GM19452 (cell line): ENCODE results near the gene OR8D1.
"Not testable (repeated sequence)": the region's sequence is repeated elsewhere in the genome, so short reads cannot be mapped to it uniquely, and the experiment has no call there.

Experiments
- ATAC-seq: cut with Tn5 transposase; IDR thresholded peaks from one replicate; pipeline ENCODE4 v1.9.1; 2021; ENCODE audit not compliant: unreplicated experiment

Gene OR8D1

DNA sequence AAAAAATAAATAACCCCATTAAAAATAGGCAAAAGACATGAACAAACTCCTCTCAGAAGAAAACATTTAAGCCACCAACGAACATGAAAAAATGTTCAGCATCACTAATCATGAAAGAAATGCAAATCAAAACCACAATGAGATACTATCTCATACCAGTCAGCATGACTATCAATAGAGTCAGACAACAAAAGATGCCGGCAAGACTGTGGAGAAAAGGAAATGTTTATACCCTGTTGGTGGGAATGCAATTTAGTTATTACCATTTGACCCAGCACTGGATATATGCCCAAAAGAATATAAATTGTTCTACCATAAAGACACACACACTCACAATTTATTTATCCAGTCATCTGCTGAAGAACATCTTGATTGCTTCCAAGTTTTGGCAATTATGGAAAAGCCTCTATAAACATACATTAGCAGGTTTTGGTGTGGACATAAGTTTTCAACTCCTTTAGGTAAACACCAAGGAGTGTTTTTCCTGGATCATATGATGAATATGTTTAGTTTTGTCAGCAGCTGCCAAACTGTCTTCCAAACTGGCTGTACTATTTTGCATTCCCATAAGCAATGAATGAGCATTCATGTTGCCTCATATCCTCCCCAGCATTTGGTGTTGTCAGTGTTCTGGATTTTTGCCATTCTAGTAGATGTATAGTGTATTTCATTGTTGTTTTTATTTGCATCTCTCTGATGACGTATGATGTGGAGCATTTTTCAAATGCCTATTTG is 28.0 kb downstream of the OR8D1 start:
- no peak for ATAC-seq

DNA sequence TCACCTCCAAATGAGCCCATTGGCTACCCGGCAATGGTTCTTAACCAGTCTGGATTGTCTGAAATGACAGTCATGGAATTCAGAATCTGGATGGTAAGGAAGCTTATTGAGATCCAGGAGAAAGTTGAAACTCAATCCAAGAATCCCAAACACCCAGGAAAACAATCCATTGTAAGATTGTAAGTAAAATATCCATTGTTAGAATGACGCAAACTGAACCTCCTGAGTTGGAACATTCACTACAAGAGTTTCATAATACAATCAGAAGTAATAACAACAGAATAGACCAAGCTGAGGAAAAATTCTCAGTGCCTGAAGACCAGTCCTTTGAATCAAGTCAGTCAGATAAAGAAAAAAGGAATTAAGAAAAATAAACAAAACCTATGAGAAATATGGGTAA is 35.5 kb downstream of the OR8D1 start:
- ATAC-seq = no peak

DNA sequence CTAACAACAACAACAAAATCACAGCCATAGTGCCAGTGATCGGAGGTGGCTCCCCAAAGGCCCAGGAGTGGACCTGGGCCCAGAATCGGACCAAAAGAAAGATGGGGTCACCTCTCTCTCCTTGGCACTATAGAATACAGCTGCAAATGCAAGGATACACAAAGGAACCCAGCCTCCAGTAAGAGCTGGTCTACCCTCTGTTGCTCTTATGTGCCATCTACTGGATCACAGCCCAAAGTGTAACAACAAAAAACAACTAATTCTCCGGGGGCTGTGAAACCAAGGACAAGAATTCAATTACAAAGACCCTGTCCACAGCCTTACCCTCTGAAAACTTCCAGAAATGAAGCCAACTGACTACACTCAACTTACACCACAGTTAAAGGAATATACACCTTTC is 35.9 kb downstream of the OR8D1 start:
- ATAC-seq = no peak

DNA sequence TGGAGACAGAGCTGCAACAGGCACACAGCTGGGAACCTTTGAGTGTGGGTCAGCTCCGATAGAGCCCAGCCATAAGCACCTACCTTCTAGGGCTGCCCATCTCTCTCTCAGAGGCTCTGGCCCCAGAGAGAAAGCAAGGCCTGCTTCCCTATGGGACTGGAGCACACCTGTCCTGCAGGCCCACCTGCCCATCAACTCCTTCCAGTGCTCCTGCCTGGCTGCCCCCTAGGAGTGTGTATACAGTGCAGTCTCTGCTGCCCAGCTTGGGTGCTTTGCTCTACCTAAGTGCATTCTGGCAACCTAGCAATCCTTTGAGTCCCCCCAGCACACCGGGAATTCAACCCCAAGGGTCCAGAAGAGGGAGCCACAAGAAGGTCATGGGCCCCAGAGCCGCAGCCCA is 36.5 kb downstream of the OR8D1 start:
- ATAC-seq = no peak

DNA sequence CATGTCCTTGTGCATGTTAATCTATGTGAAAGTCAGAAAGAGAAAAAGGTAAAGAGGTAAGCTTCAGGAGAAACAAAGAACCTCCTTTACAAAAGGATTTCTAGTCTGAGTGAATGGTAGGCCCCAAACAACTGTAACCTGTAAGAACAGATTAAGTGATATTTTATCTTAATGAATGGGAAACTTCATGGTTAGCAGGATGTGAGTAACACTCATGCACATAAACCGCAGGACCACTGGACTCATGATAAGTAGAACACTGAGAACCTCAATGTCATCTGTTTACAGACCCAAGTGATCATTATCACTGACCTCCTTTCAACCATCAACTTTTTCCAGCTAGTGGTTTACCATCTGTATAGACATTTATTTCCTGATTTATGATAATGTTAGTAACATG is 37.7 kb downstream of the OR8D1 start:
- ATAC-seq = no peak

DNA sequence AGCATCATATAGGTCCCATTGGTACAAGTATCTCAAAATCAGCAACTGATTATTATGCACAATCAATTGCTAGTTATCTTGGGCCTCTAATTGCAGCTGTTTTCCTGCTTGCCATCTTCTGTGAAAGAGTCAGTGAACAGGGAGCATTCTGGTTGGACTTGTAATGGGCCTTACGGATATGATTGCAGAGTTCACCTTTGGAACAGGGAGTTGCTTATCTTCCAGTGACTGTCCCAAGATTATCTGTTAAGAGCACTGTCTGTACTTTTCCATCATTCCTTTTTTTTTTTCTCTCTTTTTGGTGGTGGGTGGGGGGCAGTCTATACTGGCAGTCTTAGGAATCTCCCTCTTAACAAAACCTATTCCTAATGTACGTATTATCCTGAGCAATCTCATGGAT is 39.7 kb downstream of the OR8D1 start:
- ATAC-seq = no peak

DNA sequence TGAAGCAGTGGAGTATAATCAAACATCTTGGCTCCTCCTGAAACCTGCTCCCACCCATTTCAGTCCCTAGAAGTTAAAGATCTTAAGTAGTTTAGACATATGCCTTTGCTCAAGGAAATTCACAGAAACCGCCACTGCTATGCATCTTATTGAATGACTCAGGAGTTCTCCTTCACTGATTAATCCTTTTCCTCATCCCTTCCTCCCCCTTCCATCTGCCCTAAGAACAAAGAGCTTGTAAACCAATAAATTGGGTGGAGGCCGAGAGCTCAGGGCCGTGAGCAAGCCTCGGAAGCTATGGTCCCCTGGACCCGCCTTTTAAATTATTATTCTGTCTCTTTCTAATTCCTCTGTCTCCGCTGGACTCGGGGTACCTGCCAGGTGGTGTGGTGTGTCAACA is 42.9 kb downstream of the OR8D1 start:
- not testable (repeated sequence) for ATAC-seq

DNA sequence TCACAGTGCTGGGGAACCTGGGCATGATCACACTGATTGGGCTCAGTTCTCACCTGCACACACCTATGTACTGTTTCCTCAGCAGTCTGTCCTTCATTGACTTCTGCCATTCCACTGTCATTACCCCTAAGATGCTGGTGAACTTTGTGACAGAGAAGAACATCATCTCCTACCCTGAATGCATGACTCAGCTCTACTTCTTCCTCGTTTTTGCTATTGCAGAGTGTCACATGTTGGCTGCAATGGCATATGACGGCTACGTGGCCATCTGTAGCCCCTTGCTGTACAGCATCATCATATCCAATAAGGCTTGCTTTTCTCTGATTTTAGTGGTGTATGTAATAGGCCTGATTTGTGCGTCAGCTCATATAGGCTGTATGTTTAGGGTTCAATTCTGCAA is 48.7 kb downstream of the OR8D1 start:
- not testable (repeated sequence) for ATAC-seq

DNA sequence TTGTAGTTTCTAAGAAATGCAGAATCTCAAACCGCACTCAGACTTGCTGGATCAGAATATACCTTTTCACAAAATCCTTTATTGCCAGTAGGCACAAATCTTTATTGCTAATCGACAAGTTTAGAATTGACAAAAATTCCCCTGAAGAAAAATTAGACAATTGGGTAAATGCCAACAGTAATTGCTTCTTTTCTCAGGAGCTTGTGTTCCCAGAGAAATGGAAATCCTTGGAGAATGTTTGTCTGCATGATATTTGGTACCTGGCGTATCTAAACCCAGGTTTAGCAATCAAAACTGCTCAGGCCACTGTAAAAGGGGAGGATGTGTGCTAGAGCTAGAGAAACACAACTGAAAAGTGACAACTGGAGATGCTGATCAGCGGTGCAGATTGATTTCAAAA is 57.7 kb downstream of the OR8D1 start, which contains the start of gene OR8G5:
Gene OR8G5, plus strand, starts transcription at position 301 of the 400 bp plus-strand sequence. CDS start 8,556 bp downstream, outside the sequence.
- no peak for ATAC-seq
